IMR-90 (cell line): ENCODE results near the gene FAM151A. TPM values are rescaled to one million over a fixed set of nuclear protein-coding genes. Genes with fewer than 3 reads are reported as not detected.

Source experiments
- ATAC-seq: fragments of 200-7000 bp; cut with Tn5 transposase; 2 replicates; pipeline ENCODE4 v1.9.1; 2020; ENCODE audit warnings: low read depth, mild to moderate bottlenecking, moderate library complexity
- BruUV-seq: library from RNA; stranded (reverse); fragments of 400-500 nt; replicated peaks from 2 replicates; lab custom pipeline; 2021; lab: Mats Ljungman, UMichigan
- CTCF ChIA-PET: fragments of 300-600 bp; formaldehyde crosslinking; extraction: SDS; loops from one replicate; lab custom pipeline; 2021; ENCODE audit warnings: antibody characterized with exemption; lab: Yijun Ruan, JAX
- POLR2A ChIA-PET: fragments of 300-600 bp; sonication (Branson Sonifier 250); formaldehyde crosslinking; loops from one replicate; lab custom pipeline; 2022; ENCODE audit warnings: antibody characterized with exemption; ENCODE audit not compliant: unreplicated experiment; lab: Charles Lee
- DNase-seq: peaks from one replicate; pipeline ENCODE4 v3.0.0; 2013
- H2AFZ ChIP-seq: replicated peaks from 2 replicates; pipeline ENCODE3; 2013; ENCODE audit warnings: low read length, mild to moderate bottlenecking; ENCODE audit not compliant: poor library complexity
- H2AK5ac ChIP-seq: 2 replicates; pipeline ENCODE4 v1.6.1; 2013; ENCODE audit warnings: low read depth, low read length, inconsistent platforms
- H2AK9ac ChIP-seq: replicated peaks from 2 replicates; pipeline ENCODE3; 2013; ENCODE audit warnings: mild to moderate bottlenecking, low read depth, low read length, moderate library complexity; ENCODE audit not compliant: poor library complexity
- H2BK120ac ChIP-seq: 2 replicates; pipeline ENCODE4 v1.6.1; 2013; ENCODE audit warnings: low read depth, low read length, inconsistent platforms
- H2BK15ac ChIP-seq: 3 replicates; pipeline ENCODE4 v1.6.1; 2013; ENCODE audit warnings: low read depth, low read length, inconsistent platforms
- H2BK20ac ChIP-seq: 2 replicates; pipeline ENCODE4 v1.6.1; 2013; ENCODE audit warnings: low read depth, mild to moderate bottlenecking, inconsistent platforms, low read length, moderate library complexity
- H2BK5ac ChIP-seq: 2 replicates; pipeline ENCODE4 v1.6.1; 2013; ENCODE audit warnings: mild to moderate bottlenecking, low read depth, low read length, inconsistent platforms; ENCODE audit not compliant: poor library complexity, severe bottlenecking
- H3K14ac ChIP-seq: replicated peaks from 2 replicates; pipeline ENCODE4 v1.6.1; 2013; ENCODE audit warnings: low read depth, low read length, inconsistent platforms
- H3K18ac ChIP-seq: 2 replicates; pipeline ENCODE4 v1.6.1; 2013; ENCODE audit warnings: low read depth, low read length, control low read depth
- H3K23ac ChIP-seq: 2 replicates; pipeline ENCODE4 v1.6.1; 2013; ENCODE audit warnings: low read depth, low read length, inconsistent platforms
- H3K27ac ChIP-seq: 2 replicates; pipeline ENCODE4 v1.5.1; 2013; ENCODE audit warnings: mild to moderate bottlenecking, control low read depth, low read length; ENCODE audit not compliant: insufficient read depth
- H3K27me3 ChIP-seq: 2 replicates; pipeline ENCODE4 v1.6.1; 2013; ENCODE audit warnings: low read length; ENCODE audit not compliant: control insufficient read depth, insufficient read depth
- H3K36me3 ChIP-seq: 2 replicates; pipeline ENCODE4 v1.6.1; 2013; ENCODE audit warnings: low read length, mixed read lengths; ENCODE audit not compliant: control insufficient read depth, insufficient read depth
- H3K4ac ChIP-seq: 2 replicates; pipeline ENCODE4 v1.6.1; 2013; ENCODE audit warnings: low read depth, low read length, inconsistent platforms
- H3K4me1 ChIP-seq: 2 replicates; pipeline ENCODE4 v1.6.1; 2013; ENCODE audit warnings: low read length, mixed read lengths; ENCODE audit not compliant: control insufficient read depth, insufficient read depth
- H3K4me2 ChIP-seq: 2 replicates; pipeline ENCODE4 v1.6.1; 2013; ENCODE audit warnings: low read depth, mild to moderate bottlenecking, control low read depth, low read length, moderate library complexity
- H3K4me3 ChIP-seq: 2 replicates; pipeline ENCODE4 v1.5.1; 2013; ENCODE audit warnings: low read depth, mild to moderate bottlenecking, control low read depth, low read length, moderate library complexity; ENCODE audit not compliant: insufficient read depth
- H3K56ac ChIP-seq: 2 replicates; pipeline ENCODE4 v1.6.1; 2013; ENCODE audit warnings: low read length, inconsistent platforms; ENCODE audit not compliant: insufficient read depth; ENCODE audit errors: extremely low read depth
- H3K79me1 ChIP-seq, 2 experiments: 2 replicates each; pipeline ENCODE4 v1.6.1; 2013; ENCODE audit warnings: low read length in 2 of 2, inconsistent platforms in 1 of 2, low read depth in 1 of 2
- H3K9ac ChIP-seq: 2 replicates; pipeline ENCODE4 v1.6.1; 2013; ENCODE audit warnings: low read depth, low read length, control low read depth
- H3K9me1 ChIP-seq: 2 replicates; pipeline ENCODE4 v1.6.1; 2013; ENCODE audit warnings: low read length, inconsistent platforms; ENCODE audit not compliant: insufficient read depth
- H3K9me3 ChIP-seq: 2 replicates; pipeline ENCODE4 v1.6.1; 2013; ENCODE audit warnings: low read length; ENCODE audit not compliant: control insufficient read depth, insufficient read depth
- H4K20me1 ChIP-seq: 2 replicates; pipeline ENCODE4 v1.6.1; 2013; ENCODE audit warnings: low read length, inconsistent platforms; ENCODE audit not compliant: insufficient read depth
- H4K5ac ChIP-seq: 2 replicates; pipeline ENCODE4 v1.6.1; 2013; ENCODE audit warnings: mild to moderate bottlenecking, low read depth, low read length, control low read depth
- H4K8ac ChIP-seq, 2 experiments: 2 replicates each; pipeline ENCODE4 v1.6.1; 2013; ENCODE audit warnings: low read depth in 2 of 2, low read length in 2 of 2, control low read depth in 1 of 2, inconsistent platforms in 1 of 2
- H4K91ac ChIP-seq: 2 replicates; pipeline ENCODE4 v1.6.1; 2013; ENCODE audit warnings: low read depth, low read length, inconsistent platforms; ENCODE audit not compliant: insufficient read depth
- BHLHE40 ChIP-seq: fragments of 150-350 bp; IDR thresholded peaks from 2 replicates; pipeline ENCODE4 v1.6.1; 2016; ENCODE audit warnings: mild to moderate bottlenecking, low read depth, low read length
- FOS ChIP-seq: fragments of 150-350 bp; IDR thresholded peaks from 2 replicates; pipeline ENCODE4 v1.6.1; 2016; ENCODE audit warnings: low read depth, low read length
- MAZ ChIP-seq: IDR thresholded peaks from 2 replicates; pipeline ENCODE4 v1.6.1; 2012; ENCODE audit warnings: low read depth, mild to moderate bottlenecking, low read length, improper control_type of control experiment, moderate library complexity, borderline replicate concordance
- MXI1 ChIP-seq: IDR thresholded peaks from 2 replicates; pipeline ENCODE4 v1.6.1; 2012; ENCODE audit warnings: low read depth, mild to moderate bottlenecking, low read length, moderate library complexity, borderline replicate concordance
- NFE2L2 ChIP-seq: fragments of 150-350 bp; IDR thresholded peaks from 2 replicates; pipeline ENCODE4 v1.6.1; 2016; ENCODE audit warnings: low read depth, mild to moderate bottlenecking, low read length
- SMC3 ChIP-seq: fragments of 150-350 bp; IDR thresholded peaks from 2 replicates; pipeline ENCODE4 v1.6.1; 2016; ENCODE audit warnings: low read depth, mild to moderate bottlenecking, antibody characterized with exemption, low read length, moderate library complexity
- WGBS, 2 experiments: methylation state at CpG; one replicate each; pipeline versions ENCODE4 v1.1.5 to v1.1.7; 2013; ENCODE audit warnings: missing lambda C conversion rate in 2 of 2; ENCODE audit not compliant: insufficient read length in 1 of 2; ENCODE audit errors: extremely low coverage in 2 of 2; 5-methylcytosine and 5-hydroxymethylcytosine counted together
- dilution Hi-C: fragments of 300-500 bp; cut with HindIII; formaldehyde crosslinking; loops from one replicate; pipeline ENCODE4 v1.14.3; 2018; ENCODE audit warnings: low sequenced_read_pairs; ENCODE audit not compliant: unreplicated experiment
- in situ Hi-C: fragments of 300-500 bp; cut with MboI; formaldehyde crosslinking; loops from 3 replicates; pipeline ENCODE4 v1.14.3; 2019; ENCODE audit warnings: low sequenced_read_pairs, inconsistent platforms, mixed read lengths
- intact Hi-C: fragments of 100-400 bp; cut with micrococcal nuclease; formaldehyde crosslinking; loops from 2 replicates; pipeline ENCODE4 v1.10.0; 2022
- polyA plus RNA-seq, 3 experiments: library from polyadenylated mRNA; depleted of rRNA; stranded (reverse); fragments of >200 nt; gene quantifications; 2 replicates each; pipeline ENCODE4 v1.2.3, GENCODE V29; 2012; ENCODE audit warnings: low replicate concordance in 1 of 3
- total RNA-seq: library from RNA; depleted of rRNA; stranded (reverse); fragments of >200 nt; gene quantifications from 2 replicates; pipeline ENCODE4 v1.2.3, GENCODE V29; 2012
- TF ChIP-seq, protein P1 (sequence below): conservative IDR thresholded peaks from 2 replicates; pipeline ENCODE4 v1.5.1; 2012; ENCODE audit warnings: mild to moderate bottlenecking, low read depth, low read length, improper control_type of control experiment

FAM151A gene
- total and polyA plus RNA-seq, 2 of the 4 experiments (the other 2 are of a cell fraction): not detected

DNA sequence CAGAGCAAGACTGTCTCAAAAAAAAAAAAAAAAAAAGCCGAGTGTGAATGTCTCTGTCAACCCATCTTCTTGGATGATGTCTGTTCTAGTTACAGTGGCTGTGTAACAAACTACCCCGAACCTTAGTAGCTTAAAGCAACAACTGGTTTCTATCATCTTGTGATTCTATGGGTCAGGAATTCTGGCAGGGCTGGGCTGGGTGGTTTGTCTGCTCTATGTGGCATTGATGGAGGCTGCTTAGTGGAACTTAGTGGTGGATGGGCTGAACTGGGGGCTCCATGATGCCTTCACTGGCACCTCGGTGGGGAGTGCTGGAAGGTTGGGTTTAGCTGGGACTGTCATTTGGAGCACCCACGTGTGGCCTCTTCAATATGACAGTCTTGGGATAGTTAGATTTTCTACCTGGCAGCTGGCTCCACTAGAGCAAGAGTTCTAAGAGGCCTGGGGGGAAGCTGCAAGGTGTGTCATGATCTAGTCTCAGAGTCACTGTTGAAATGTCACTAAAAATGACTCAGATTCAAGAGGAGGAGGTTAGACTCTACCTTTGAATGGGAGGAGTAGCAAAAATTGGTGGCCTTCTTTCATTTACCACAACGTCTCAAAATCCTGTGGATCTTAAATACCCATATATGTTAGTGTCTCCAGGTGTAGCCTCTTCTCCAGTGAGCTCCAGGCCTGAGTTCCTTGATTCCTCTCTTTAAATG is 56.7 kb downstream of the FAM151A start:
- DNase-seq (no peak), ATAC-seq (no peak)
- Histone ChIP-seq H3K14ac (no peak overlapping the region), H3K23ac (no peak overlapping the region), H2AK5ac (no peak overlapping the region), H3K4me2 (no peak overlapping the region), H3K4me3 (no peak overlapping the region), H3K56ac (no peak overlapping the region), H4K5ac (no peak overlapping the region), H3K9ac (no peak overlapping the region), H4K8ac (no peak overlapping the region), H3K9me3 (no peaks in the 10 kb centered on the region), H2AK9ac (no peak overlapping the region), H3K18ac (no peak overlapping the region), H3K4me1 (peaks cover 3% of the 10 kb centered on the region; the same call in 1 of the 2 replicates), H3K9me1 (no peaks in the 10 kb centered on the region; the same call in 1 of the 2 replicates), H3K79me1 (no peaks in the 10 kb centered on the region), H2BK20ac (no peak overlapping the region), H3K4ac (no peak overlapping the region), H3K27me3 (no peaks in the 10 kb centered on the region), H2BK120ac (no peak overlapping the region), H2BK15ac (no peak overlapping the region), H4K20me1 (no peaks in the 10 kb centered on the region), H3K36me3 (no peaks in the 10 kb centered on the region), H4K91ac (no peak overlapping the region), H3K27ac (no peak overlapping the region), H2BK5ac (no peak overlapping the region), H2AFZ (no peak overlapping the region)
- ChIA-PET CTCF (interaction anchor here (0.6 kb wide), 3 partner anchors 22 to 525 kb away, joined by 3 to 6 read pairs (median 4); no protein-coding TSS in a partner anchor), POLR2A (no interaction called here)
- in situ Hi-C loops: no loop called here
- no CpG with 5 or more reads among the region's 5 CpGs for WGBS, 2 experiments
- intact Hi-C loops: no loop called here
- BruUV-seq: no TSS peak
- TF ChIP-seq NFE2L2 (no peak), SMC3 (no peak), MAZ (no peak), MXI1 (no peak), BHLHE40 (no peak), FOS (no peak)
- TF ChIP-seq, protein P1, sequence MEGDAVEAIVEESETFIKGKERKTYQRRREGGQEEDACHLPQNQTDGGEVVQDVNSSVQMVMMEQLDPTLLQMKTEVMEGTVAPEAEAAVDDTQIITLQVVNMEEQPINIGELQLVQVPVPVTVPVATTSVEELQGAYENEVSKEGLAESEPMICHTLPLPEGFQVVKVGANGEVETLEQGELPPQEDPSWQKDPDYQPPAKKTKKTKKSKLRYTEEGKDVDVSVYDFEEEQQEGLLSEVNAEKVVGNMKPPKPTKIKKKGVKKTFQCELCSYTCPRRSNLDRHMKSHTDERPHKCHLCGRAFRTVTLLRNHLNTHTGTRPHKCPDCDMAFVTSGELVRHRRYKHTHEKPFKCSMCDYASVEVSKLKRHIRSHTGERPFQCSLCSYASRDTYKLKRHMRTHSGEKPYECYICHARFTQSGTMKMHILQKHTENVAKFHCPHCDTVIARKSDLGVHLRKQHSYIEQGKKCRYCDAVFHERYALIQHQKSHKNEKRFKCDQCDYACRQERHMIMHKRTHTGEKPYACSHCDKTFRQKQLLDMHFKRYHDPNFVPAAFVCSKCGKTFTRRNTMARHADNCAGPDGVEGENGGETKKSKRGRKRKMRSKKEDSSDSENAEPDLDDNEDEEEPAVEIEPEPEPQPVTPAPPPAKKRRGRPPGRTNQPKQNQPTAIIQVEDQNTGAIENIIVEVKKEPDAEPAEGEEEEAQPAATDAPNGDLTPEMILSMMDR: no peak
- dilution Hi-C loops: no loop called here
